LNCaP clone FGC (cell line): ENCODE data around the gene TBC1D16.

Experiments used
- DNase-seq: peaks from one replicate; pipeline ENCODE4 v3.0.0-alpha.2; 2011; ENCODE audit warnings: low read depth
- H3K4me3 ChIP-seq: 2 replicates; pipeline ENCODE4 v1.5.1; 2011; ENCODE audit warnings: mild to moderate bottlenecking, low read depth, low read length, control low read depth
- CTCF ChIP-seq: IDR thresholded peaks from 2 replicates; pipeline ENCODE4 v1.5.1; 2012; ENCODE audit warnings: mild to moderate bottlenecking; ENCODE audit not compliant: control insufficient read depth, insufficient read depth; ENCODE audit errors: extremely low read depth

Gene TBC1D16

GRCh38 chr17:80025140-80025539 is 10.5 kb downstream of the TBC1D16 start:
- TF ChIP-seq CTCF: no peak
- H3K4me3 ChIP-seq: no peak overlapping the region
- DNase-seq: no peak

- TF ChIP-seq CTCF: no peak
- DNase-seq: no peak
- H3K4me3 ChIP-seq: no peak overlapping the region
These were observed 11.3 kb downstream of the TBC1D16 start for GRCh38 chr17:80024206-80024972.

DNA sequence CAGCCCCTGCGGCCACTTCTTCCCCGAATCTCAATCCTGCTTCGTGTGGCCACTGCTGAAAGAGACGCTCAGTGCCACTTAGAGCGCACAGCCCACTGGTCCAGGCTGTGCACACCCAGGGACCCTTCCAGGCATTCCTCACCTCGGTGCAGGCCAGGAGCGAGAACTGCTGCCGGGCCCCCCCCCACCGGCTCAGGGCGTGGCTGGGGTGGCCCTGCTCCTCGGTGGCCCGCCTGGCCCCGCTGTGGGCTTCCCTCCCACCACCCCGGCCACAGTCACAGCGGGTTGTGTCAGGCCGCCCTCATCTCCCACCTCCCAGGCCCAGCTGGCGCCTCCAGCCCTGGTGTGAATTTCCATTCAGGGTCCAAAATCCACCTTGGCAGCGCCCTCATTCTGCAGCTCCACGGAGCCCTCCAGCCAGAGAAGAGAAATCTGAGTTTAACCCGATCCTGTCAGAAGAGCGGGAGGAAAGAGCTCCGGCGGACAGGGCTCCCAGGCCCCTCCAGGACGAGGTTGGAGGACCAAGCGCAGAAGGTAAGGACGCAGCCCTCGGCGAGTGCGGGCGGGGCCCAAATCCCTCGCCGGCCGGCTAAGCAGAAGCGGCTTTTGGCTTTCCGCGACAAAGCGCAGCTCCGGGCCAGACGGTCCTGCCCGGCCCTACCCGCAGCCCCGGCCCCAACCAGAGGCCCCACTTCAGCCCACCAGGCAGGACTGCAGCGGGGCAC is 12.0 kb downstream of the TBC1D16 start:
- no peak for DNase-seq
- no peak for TF ChIP-seq CTCF
- H3K4me3 ChIP-seq: no peak overlapping the region

GRCh38 chr17:80021600-80021999 is 14.1 kb downstream of the TBC1D16 start:
- DNase-seq: no peak
- TF ChIP-seq CTCF: no peak
- no peak overlapping the region for H3K4me3 ChIP-seq

- H3K4me3 ChIP-seq: no peak overlapping the region
- no peak for TF ChIP-seq CTCF
- DNase-seq: no peak
These were observed 16.6 kb downstream of the TBC1D16 start for GRCh38 chr17:80018917-80019651.

DNA sequence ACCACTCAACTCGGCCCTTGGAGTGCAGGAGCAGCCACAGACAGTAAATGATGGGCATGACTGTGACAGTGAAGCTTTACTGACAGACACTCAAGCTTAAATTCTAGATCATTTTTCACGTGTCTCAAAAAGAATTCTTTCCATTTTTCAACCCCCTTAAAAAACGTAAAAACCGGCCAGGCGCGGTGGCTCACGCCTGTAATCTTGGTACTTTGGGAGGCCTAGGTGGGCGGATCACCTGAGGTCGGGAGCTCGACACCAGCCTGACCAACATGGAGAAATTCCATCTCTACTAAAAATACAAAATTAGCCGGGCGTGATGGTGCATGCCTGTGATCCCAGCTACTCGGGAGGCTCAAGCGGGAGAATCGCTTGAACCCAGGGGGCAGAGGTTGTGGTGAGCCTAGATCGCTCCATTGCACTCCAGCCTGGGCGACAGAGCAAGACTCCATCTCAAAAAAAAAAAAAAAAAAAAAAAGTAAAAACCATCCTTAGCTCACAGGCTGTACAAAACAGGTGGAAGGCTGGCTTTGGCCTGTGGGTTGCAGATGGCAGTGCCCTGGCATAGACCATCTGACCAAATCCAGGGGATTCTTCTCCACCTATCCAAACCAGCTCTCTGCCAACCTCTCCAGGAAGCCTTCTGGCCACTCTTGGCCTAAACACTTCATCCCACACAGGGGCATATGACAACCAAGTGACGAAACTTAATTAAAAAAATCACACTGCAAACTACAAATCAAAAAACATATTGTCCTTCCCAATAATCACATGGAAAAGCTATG is 18.3 kb downstream of the TBC1D16 start:
- TF ChIP-seq CTCF: no peak
- H3K4me3 ChIP-seq: no peak overlapping the region
- no peak for DNase-seq
